ENCODE results near the gene MPP3.

DNA sequence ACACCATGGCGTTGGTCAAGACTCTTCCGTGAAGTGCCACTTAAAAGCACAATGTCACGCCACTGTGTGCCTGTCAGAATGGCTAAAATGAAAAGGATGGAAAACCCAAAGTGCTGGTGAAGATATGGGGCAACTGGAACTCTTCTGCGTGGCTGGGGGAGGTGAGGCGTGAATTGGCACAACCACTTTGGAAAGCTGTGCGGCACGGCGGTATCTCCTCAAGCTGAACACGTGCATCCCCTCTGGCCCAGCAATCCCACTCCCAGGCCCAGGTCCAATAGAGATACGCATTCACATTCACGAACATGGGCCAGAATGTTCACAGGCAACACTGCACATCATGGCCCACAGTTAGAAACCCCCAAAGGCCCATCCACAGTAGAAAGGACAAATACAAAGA, 63.1 kb downstream of the MPP3 start:
- TF ChIP-seq, protein P1, sequence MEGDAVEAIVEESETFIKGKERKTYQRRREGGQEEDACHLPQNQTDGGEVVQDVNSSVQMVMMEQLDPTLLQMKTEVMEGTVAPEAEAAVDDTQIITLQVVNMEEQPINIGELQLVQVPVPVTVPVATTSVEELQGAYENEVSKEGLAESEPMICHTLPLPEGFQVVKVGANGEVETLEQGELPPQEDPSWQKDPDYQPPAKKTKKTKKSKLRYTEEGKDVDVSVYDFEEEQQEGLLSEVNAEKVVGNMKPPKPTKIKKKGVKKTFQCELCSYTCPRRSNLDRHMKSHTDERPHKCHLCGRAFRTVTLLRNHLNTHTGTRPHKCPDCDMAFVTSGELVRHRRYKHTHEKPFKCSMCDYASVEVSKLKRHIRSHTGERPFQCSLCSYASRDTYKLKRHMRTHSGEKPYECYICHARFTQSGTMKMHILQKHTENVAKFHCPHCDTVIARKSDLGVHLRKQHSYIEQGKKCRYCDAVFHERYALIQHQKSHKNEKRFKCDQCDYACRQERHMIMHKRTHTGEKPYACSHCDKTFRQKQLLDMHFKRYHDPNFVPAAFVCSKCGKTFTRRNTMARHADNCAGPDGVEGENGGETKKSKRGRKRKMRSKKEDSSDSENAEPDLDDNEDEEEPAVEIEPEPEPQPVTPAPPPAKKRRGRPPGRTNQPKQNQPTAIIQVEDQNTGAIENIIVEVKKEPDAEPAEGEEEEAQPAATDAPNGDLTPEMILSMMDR (IDR thresholded peaks at IDR 0.05; ENCODE audit: insufficient read depth, low read length, poor library complexity, severe bottlenecking) = no peak
- no peak for TF ChIP-seq EZH2phosphoT487 (conservative IDR thresholded peaks at IDR 0.05; ENCODE audit: low read length)

All from SU-DHL-6 (cell line).